NK-92 treated with Interleukin-12 subunit alpha and Interleukin-12 subunit beta, amount 100 ng/mL, for 24 hours (cell line): ENCODE measurements around the gene MYH7B.

Source experiments
- DNase-seq: peaks from one replicate; lab custom pipeline; 2025; lab: John Stamatoyannopoulos, UW

Gene MYH7B

DNA sequence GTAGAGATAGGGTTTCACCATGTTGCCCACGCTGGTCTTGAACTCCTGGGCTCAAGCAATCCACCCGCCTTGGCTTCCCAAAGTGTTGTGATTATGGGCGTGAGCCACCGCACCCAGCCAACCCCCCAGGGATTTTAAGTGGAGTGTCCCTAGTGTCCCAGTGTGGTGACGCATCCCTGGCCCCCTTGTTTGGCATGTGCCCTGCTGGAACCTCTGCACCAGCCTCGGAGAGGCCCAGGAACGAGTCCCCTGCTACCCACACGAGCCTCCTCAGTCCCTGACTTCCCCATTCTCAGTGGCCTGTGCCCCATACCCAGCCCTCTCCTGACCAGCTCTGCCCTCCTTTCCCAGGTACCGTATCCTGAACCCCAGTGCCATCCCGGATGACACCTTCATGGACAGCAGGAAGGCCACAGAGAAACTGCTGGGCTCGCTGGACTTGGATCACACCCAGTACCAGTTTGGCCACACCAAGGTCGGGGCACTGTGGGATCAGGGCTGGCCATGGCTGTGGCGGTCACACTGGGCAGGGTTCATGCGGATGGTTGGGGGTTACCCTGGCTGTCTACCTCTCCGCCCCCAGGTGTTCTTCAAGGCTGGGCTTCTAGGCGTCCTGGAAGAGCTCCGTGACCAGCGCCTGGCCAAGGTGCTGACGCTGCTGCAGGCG, 37.2 kb downstream of the MYH7B start:
- no peak for DNase-seq

GRCh38 chr20:34993941-34994508, 38.4 kb downstream of the MYH7B start:
- no peak for DNase-seq

- no peak for DNase-seq
These were observed 39.0 kb downstream of the MYH7B start for GRCh38 chr20:34994509-34995131.

DNA sequence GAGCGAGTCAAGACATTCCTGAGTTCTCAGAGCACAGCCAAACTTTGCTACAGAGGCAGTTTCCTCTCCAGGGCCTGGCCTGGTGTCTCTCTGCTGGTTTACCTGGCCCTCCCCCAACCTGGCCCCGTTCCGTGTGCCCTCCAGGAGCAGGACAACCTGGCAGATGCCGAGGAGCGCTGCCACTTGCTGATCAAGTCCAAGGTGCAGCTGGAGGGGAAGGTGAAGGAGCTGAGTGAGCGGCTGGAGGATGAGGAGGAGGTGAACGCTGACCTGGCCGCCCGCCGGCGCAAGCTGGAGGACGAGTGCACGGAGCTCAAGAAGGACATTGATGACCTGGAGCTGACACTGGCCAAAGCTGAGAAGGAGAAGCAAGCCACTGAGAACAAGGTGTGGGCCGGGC, 39.5 kb downstream of the MYH7B start:
- no peak for DNase-seq

DNA sequence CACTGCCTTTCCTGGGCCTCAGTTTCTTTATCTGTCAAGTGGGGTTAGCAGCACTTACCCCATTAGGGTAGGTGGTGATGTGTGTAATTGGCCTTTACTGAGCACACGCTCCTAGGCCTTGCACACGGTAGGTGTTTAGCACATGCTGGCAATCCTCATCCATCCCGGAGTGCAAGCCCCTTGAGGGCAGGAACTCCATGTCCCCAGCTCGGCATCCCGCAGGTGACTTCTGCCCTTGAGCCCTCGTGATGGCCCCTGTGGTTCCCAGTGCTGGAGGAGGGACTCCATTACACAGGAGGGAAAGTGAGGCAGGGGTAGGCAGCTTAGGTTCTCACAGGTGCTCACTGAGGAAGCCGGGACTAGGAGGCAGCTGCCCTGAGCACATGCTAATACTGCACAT, 40.0 kb downstream of the MYH7B start:
- no peak for DNase-seq

- no peak for DNase-seq
These were observed 40.8 kb downstream of the MYH7B start for GRCh38 chr20:34996243-34997028.

DNA sequence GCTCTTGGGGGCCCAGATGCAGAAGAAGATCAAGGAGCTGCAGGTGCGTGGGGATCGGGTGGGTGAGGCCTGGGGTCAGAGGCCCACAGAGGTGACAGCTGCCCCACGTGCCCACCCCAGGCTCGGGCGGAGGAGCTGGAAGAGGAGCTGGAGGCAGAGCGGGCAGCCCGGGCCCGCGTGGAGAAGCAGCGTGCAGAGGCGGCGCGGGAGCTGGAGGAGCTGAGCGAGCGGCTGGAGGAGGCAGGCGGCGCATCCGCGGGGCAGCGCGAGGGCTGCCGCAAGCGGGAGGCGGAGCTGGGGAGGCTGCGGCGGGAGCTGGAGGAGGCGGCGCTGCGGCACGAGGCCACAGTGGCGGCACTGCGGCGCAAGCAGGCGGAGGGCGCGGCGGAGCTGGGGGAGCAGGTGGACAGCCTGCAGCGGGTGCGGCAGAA, 41.5 kb downstream of the MYH7B start:
- no peak for DNase-seq

- DNase-seq, result no peak
These were observed 42.1 kb downstream of the MYH7B start for GRCh38 chr20:34997774-34998173.

GRCh38 chr20:34998331-34998950, 42.8 kb downstream of the MYH7B start:
- DNase-seq, result no peak

DNA sequence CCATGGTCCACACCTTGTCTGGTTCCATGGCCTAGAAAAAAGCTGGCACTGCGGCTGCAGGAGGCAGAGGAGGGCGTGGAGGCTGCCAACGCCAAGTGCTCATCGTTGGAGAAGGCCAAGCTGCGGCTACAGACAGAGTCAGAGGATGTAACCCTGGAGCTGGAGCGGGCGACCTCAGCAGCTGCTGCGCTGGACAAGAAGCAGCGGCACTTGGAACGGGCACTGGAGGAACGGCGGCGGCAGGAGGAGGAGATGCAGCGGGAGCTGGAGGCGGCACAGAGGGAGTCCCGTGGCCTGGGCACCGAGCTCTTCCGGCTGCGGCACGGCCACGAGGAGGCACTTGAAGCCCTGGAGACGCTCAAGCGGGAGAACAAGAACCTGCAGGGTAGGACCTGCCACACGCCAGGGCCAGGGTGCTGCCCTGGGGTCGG, 43.4 kb downstream of the MYH7B start:
- DNase-seq, result no peak

DNA sequence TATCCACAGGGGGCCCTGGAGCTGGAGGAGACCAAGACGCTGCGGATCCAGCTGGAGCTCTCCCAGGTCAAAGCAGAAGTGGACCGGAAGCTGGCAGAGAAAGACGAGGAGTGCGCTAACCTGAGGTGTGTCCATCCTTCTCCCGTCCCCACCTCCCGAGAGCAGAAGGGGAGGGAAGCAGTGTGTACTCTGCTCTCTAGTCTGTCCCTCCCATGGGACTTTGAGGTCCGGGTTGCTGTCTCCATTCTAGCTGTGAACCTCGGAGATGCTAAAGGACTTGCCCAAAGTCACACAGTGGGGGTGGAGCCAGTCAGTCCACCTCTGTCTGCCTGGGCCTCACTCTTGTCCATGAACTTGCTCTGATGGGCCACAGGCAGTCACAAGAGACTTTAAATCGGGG, 44.1 kb downstream of the MYH7B start:
- DNase-seq, result no peak

GRCh38 chr20:35000311-35000921, 44.7 kb downstream of the MYH7B start:
- DNase-seq, result no peak

DNA sequence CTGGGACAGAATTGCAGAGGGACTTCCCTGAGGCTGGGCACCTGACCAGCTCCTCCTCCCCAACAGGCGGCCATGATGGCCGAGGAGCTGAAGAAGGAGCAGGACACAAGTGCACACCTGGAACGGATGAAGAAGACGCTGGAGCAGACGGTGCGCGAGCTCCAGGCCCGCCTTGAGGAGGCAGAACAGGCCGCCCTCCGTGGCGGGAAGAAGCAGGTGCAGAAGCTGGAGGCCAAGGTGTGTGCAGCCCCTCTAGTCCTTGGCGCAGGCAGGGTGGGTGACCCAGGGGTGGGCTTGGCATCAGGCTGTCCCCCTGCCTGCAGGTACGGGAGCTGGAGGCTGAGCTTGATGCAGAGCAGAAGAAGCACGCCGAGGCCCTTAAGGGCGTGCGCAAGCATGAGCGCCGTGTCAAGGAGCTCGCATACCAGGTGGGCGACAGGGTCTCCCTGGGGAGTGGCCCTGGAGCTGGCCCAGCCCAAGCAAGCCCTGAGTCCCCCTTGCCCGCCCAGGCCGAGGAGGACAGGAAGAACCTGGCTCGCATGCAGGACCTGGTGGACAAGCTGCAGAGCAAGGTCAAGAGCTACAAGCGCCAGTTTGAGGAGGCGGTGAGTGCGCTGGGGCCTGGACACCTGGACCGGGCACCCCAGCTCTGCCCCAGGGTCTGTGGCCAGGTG, 45.4 kb downstream of the MYH7B start:
- DNase-seq, result no peak

- DNase-seq, result no peak
These were observed 46.1 kb downstream of the MYH7B start for GRCh38 chr20:35001596-35002362.

- DNase-seq, result no peak
These were observed 47.0 kb downstream of the MYH7B start for GRCh38 chr20:35002426-35003210.

DNA sequence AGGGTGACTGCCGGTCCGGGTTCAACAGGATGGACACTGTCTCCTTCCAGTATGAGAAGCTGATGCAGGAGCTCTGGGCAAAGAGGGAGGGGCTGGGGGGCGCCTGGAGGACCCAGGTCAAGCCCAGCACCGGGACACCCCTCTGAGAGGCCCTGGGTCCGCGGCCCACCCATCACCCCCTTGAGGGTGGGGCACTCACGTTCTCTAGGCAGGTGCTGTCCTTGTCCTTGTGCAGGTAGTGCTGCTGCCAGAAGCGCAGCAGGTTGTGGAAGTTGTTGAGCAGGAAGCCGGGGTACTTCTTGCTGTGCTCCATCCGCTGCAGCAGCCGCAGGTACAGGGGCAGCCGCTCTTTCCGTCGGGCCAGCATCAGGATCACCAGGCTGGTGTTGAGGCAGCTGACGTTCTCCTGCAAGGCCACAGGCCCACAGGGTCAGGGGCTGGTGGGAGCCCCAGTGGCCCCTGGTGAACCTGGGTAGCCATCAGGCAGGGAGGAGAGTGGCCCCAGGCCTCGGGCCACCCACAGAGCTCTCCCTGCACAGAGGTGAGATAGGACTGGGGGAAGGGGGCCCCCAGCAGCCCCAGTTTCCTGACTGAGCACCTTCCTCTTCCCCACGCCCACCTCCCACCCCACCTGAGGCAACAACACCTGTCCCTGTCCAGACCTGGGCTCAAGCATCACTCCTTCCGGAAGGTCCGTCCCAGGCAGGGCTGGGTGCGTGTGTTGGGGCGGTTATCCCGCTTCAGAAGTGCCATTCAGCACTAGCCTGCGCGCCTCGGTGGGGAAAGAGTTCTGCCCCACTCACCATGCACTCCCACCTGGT, 47.8 kb downstream of the MYH7B start:
- no peak for DNase-seq

DNA sequence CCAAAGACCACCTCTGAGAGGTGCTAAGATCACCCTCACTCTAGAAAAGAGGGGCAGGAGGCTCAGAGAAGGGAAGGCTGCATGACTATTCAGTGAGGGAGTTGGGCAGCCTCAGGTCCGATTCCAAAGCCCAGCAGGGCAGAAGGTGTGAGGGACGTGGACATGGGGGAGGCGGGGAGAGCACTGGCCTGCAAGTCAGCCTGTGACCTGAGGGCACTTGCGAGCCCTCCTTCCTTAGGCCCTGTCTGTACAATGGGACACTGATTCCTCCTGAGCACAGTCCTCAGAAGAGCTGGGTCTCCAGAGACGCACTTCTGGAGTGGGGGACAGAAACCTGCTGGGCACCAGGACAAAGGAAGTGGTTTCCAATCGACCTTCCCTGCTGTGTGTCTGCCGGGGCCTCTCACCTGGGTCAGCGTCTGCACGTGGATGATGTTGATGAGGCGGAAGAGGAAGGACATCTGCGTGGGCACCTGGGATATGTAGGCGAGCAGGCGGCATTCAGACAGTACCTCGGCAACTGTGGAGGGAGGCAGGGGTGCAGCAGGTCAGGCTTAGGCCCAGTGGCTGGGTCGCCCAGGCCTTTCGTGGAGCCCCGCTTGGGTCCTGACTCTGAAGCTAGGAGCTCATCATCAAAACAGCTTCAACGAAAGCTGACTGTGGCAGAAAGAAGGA, 48.5 kb downstream of the MYH7B start:
- no peak for DNase-seq

DNA sequence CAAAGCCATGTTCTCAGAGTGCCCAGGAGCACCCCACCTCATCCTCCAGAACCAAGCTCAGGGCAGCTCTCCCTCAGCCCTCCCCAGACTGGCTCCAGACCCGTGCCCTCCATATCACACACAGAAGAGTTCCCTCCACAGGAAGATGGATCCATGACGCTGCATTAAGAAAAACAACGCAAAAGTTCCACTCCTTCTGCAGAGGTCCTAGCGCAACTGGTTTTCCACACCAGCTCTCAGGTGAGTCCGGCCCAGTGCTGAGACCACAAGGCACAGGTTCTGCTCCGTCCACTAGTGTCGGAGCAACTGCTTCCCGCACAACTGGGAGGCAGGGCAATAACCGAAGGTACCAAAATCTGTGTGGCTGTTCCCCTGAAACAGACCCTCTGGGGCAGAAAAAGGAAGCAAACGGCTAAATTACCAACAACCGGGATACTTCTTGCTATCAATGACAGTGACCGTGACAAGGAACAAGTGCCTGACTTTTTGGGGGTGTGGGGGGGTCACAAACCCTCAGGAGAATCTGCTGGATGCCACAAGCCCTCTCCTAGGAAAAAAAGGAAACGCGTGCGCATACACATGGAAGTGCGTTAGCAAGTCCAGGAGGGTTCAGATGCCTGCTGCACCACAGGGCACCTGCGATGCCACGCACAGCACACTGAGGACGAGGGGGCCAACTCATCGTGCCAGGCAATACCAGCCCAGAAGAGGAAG, 49.2 kb downstream of the MYH7B start:
- DNase-seq, result no peak
